Glutamatergic neuron (in vitro differentiated cells): ENCODE data around the gene TBC1D5. TPM values are rescaled to one million over a fixed set of nuclear protein-coding genes. Genes with fewer than 3 reads are reported as not detected.
"Not testable (repeated sequence)": the region's sequence is repeated elsewhere in the genome, so short reads cannot be mapped to it uniquely, and the experiment has no call there.

Experiments used
- DNase-seq: peaks from one replicate; pipeline ENCODE4 v3.0.0; 2022
- H3K27ac Mint-ChIP-seq: one replicate; pipeline ENCODE4 v1.8.0; 2020; ENCODE audit warnings: mild to moderate bottlenecking, mixed read lengths, inconsistent platforms; ENCODE audit not compliant: unreplicated experiment
- H3K27me3 Mint-ChIP-seq: one replicate; pipeline ENCODE4 v1.8.0; 2020; ENCODE audit warnings: mild to moderate bottlenecking, moderate library complexity, mixed read lengths, inconsistent platforms; ENCODE audit not compliant: unreplicated experiment
- H3K36me3 Mint-ChIP-seq: one replicate; pipeline ENCODE4 v1.8.0; 2020; ENCODE audit warnings: mild to moderate bottlenecking, mixed read lengths, inconsistent platforms; ENCODE audit not compliant: unreplicated experiment
- H3K4me1 Mint-ChIP-seq: one replicate; pipeline ENCODE4 v1.8.0; 2020; ENCODE audit warnings: mild to moderate bottlenecking, low read depth, mixed read lengths, inconsistent platforms; ENCODE audit not compliant: unreplicated experiment
- H3K4me3 Mint-ChIP-seq: one replicate; pipeline ENCODE4 v1.8.0; 2020; ENCODE audit warnings: mild to moderate bottlenecking, mixed read lengths, inconsistent platforms; ENCODE audit not compliant: unreplicated experiment
- H3K9me3 Mint-ChIP-seq: one replicate; pipeline ENCODE4 v1.8.0; 2020; ENCODE audit warnings: mild to moderate bottlenecking, moderate library complexity, mixed read lengths, inconsistent platforms; ENCODE audit not compliant: unreplicated experiment
- CTCF ChIP-seq: fragments of 200-600 bp; sonication (generic); IDR thresholded peaks from one replicate; pipeline ENCODE4 v1.5.0; 2021; ENCODE audit not compliant: partially characterized antibody, unreplicated experiment
- total RNA-seq: library from RNA; stranded (reverse); fragmentation: NEBNext Ultra II Directional; extraction: Animal tissue kit (Norgen Biotek cat#: 25700); gene quantifications from one replicate; pipeline ENCODE4 v1.2.1, GENCODE V29; 2021; ENCODE audit not compliant: unreplicated experiment

The TBC1D5 gene
- total RNA-seq, 1 donor from 2014 or later, result 40.2 TPM

GRCh38 chr3:17717411-17717810, 25.0 kb downstream of the TBC1D5 start:
- Mint-ChIP-seq H3K4me3 (no peak overlapping the region), H3K27me3 (no peaks in the 10 kb centered on the region), H3K4me1 (no peaks in the 10 kb centered on the region), H3K36me3 (peaks cover 6% of the 10 kb centered on the region), H3K9me3 (no peaks in the 10 kb centered on the region), H3K27ac (no peak overlapping the region)
- no peak for DNase-seq
- no peak for TF ChIP-seq CTCF

- no peaks in the 10 kb centered on the region for H3K9me3 Mint-ChIP-seq
- H3K27me3 Mint-ChIP-seq, result no peaks in the 10 kb centered on the region
- no peak overlapping the region for H3K4me3 Mint-ChIP-seq
- no peak overlapping the region for H3K27ac Mint-ChIP-seq
- H3K36me3 Mint-ChIP-seq, result peaks cover 6% of the 10 kb centered on the region
- DNase-seq, result no peak
- no peak for TF ChIP-seq CTCF
- H3K4me1 Mint-ChIP-seq, result no peaks in the 10 kb centered on the region
Measured at GRCh38 chr3:17714473-17714872, 28.0 kb downstream of the TBC1D5 start.

- Mint-ChIP-seq H3K4me3 (no peak overlapping the region), H3K9me3 (no peaks in the 10 kb centered on the region), H3K4me1 (no peaks in the 10 kb centered on the region), H3K27me3 (no peaks in the 10 kb centered on the region), H3K36me3 (peaks cover 5% of the 10 kb centered on the region), H3K27ac (no peak overlapping the region)
- DNase-seq, result no peak
- TF ChIP-seq CTCF, result no peak
Measured at GRCh38 chr3:17709236-17709810, 33.1 kb downstream of the TBC1D5 start.

GRCh38 chr3:17707813-17708543, 34.5 kb downstream of the TBC1D5 start:
- no peaks in the 10 kb centered on the region for H3K36me3 Mint-ChIP-seq
- no peaks in the 10 kb centered on the region for H3K27me3 Mint-ChIP-seq
- no peak for TF ChIP-seq CTCF
- H3K27ac Mint-ChIP-seq, result no peak overlapping the region
- H3K4me3 Mint-ChIP-seq, result no peak overlapping the region
- no peaks in the 10 kb centered on the region for H3K9me3 Mint-ChIP-seq
- DNase-seq, result no peak
- no peaks in the 10 kb centered on the region for H3K4me1 Mint-ChIP-seq

- H3K4me1 Mint-ChIP-seq, H3K27ac Mint-ChIP-seq, DNase-seq, H3K9me3 Mint-ChIP-seq, H3K36me3 Mint-ChIP-seq, H3K27me3 Mint-ChIP-seq, H3K4me3 Mint-ChIP-seq: not testable (repeated sequence)
Measured at GRCh38 chr3:17705991-17706390, 36.4 kb downstream of the TBC1D5 start.

- not testable (repeated sequence) for H3K4me3 Mint-ChIP-seq, H3K9me3 Mint-ChIP-seq, H3K4me1 Mint-ChIP-seq, H3K27ac Mint-ChIP-seq, H3K27me3 Mint-ChIP-seq, DNase-seq
- H3K36me3 Mint-ChIP-seq, result peaks cover 14% of the 10 kb centered on the region
Measured at GRCh38 chr3:17699815-17700214, 42.6 kb downstream of the TBC1D5 start.

GRCh38 chr3:17695665-17696064, 46.8 kb downstream of the TBC1D5 start:
- not testable (repeated sequence) for H3K4me1 Mint-ChIP-seq, H3K27me3 Mint-ChIP-seq, H3K27ac Mint-ChIP-seq, H3K4me3 Mint-ChIP-seq, DNase-seq, H3K9me3 Mint-ChIP-seq
- peaks cover 25% of the 10 kb centered on the region for H3K36me3 Mint-ChIP-seq

GRCh38 chr3:17693670-17693999, 48.8 kb downstream of the TBC1D5 start:
- H3K9me3 Mint-ChIP-seq, H3K27me3 Mint-ChIP-seq, H3K27ac Mint-ChIP-seq, H3K4me3 Mint-ChIP-seq, H3K4me1 Mint-ChIP-seq, DNase-seq: not testable (repeated sequence)
- peaks cover 22% of the 10 kb centered on the region for H3K36me3 Mint-ChIP-seq
